ENCODE results near the gene ZNF136. TPM values are rescaled to one million over a fixed set of nuclear protein-coding genes. Genes with fewer than 3 reads are reported as not detected.

Gene ZNF136
- total and polyA plus RNA-seq, 2 donors (not counting 1 experiment from before 2014, with no cell fraction given), result 4.2 to 9.2 TPM

- Histone ChIP-seq H3K4me1 (ENCODE audit: control insufficient read depth, extremely low read depth, insufficient read depth, low read length) (no peaks in the 10 kb centered on the region), H3K4me3 (replicated peaks in 1 of 4; ENCODE audit: control extremely low read depth in 1 of 4, insufficient read depth in 1 of 4, low read depth in 3 of 4, low read length in 4 of 4) (no peak overlapping the region), H3K9me3 (ENCODE audit: control insufficient read depth, insufficient read depth, low read depth, low read length) (no peaks in the 10 kb centered on the region), H3K36me3 (ENCODE audit: control insufficient read depth, insufficient read depth, low read length) (no peaks in the 10 kb centered on the region), H3K79me2 (ENCODE audit: control insufficient read depth, insufficient read depth, low read length) (no peaks in the 10 kb centered on the region), H3K27ac (ENCODE audit: insufficient read depth, low read length) (no peak overlapping the region), H3K9ac (ENCODE audit: insufficient read depth, low read length) (no peak overlapping the region), H2AFZ (ENCODE audit: low read length) (no peak overlapping the region), H4K20me1 (ENCODE audit: control insufficient read depth, extremely low read depth, insufficient read depth, low read length) (no peaks in the 10 kb centered on the region), H3K4me2 (ENCODE audit: extremely low read depth, insufficient read depth, low read length) (no peak overlapping the region), H3K27me3 (ENCODE audit: control insufficient read depth, insufficient read depth, low read length) (no peaks in the 10 kb centered on the region)
- DNase-seq (ENCODE audit: low read depth in 2 of 2), result no peak
- TF ChIP-seq EZH2 (IDR thresholded peaks at IDR 0.05; ENCODE audit: low read length, missing control alignments), result no peak
- TF ChIP-seq, protein P1, sequence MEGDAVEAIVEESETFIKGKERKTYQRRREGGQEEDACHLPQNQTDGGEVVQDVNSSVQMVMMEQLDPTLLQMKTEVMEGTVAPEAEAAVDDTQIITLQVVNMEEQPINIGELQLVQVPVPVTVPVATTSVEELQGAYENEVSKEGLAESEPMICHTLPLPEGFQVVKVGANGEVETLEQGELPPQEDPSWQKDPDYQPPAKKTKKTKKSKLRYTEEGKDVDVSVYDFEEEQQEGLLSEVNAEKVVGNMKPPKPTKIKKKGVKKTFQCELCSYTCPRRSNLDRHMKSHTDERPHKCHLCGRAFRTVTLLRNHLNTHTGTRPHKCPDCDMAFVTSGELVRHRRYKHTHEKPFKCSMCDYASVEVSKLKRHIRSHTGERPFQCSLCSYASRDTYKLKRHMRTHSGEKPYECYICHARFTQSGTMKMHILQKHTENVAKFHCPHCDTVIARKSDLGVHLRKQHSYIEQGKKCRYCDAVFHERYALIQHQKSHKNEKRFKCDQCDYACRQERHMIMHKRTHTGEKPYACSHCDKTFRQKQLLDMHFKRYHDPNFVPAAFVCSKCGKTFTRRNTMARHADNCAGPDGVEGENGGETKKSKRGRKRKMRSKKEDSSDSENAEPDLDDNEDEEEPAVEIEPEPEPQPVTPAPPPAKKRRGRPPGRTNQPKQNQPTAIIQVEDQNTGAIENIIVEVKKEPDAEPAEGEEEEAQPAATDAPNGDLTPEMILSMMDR (conservative IDR thresholded peaks at IDR 0.05 in 1 of 2, IDR thresholded peaks at IDR 0.05 in 1 of 2; ENCODE audit: low read depth in 1 of 2, low read length in 2 of 2), result no peak
Observed at GRCh38 chr19:12232961-12233360, 70.1 kb downstream of the ZNF136 start.

DNA sequence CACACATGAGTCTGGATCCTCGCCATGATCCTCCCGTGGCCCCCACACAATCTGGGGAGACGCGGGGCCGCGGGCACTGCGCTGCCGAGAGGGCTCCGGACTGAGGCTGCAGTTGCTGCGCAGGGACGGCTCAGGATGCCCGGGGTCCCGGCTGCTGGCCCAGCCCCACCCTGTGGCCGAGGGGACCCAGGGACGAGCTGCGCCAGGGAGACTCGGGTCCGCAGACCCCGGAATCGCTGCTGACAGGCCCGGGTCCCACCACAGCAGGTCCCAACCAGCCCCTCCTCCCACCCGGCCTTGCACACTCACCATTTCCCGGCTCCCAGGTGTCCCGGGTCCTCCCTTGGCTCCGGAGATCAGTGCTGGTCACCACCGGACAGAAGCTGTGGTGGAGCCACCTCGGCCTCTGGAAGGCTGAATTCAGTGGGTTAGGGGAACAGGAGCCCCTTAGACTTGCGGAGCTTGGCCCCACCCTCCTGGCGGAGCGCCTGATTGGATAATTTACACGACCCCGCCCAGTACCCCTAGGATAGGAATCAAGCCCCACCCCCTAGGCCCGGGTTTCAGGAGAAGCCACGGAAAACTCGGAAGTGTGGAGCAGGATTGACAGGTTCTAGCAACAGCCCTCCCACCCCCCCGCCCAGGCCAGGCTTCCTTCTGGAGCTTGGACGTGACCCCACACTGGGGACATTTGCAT, 74.4 kb downstream of the ZNF136 start:
- no peak for DNase-seq (ENCODE audit: low read depth in 2 of 2)
- TF ChIP-seq, protein P1 (conservative IDR thresholded peaks at IDR 0.05 in 1 of 2, IDR thresholded peaks at IDR 0.05 in 1 of 2; ENCODE audit: low read depth in 1 of 2, low read length in 2 of 2), result no peak
- no peak for TF ChIP-seq EZH2 (IDR thresholded peaks at IDR 0.05; ENCODE audit: low read length, missing control alignments)
- no peaks in the 10 kb centered on the region for H3K27me3 ChIP-seq (ENCODE audit: control insufficient read depth, insufficient read depth, low read length)

More for the DNA sequence above, 74.4 kb downstream of the ZNF136 start:
- H3K4me2 ChIP-seq (ENCODE audit: extremely low read depth, insufficient read depth, low read length), result no peak overlapping the region
- H4K20me1 ChIP-seq (ENCODE audit: control insufficient read depth, extremely low read depth, insufficient read depth, low read length), result no peaks in the 10 kb centered on the region
- no peaks in the 10 kb centered on the region for H3K36me3 ChIP-seq (ENCODE audit: control insufficient read depth, insufficient read depth, low read length)
- no peaks in the 10 kb centered on the region for H3K4me1 ChIP-seq (ENCODE audit: control insufficient read depth, extremely low read depth, insufficient read depth, low read length)
- H3K79me2 ChIP-seq (ENCODE audit: control insufficient read depth, insufficient read depth, low read length), result no peaks in the 10 kb centered on the region
- no peaks in the 10 kb centered on the region for H3K9me3 ChIP-seq (ENCODE audit: control insufficient read depth, insufficient read depth, low read depth, low read length)
- H3K4me3 ChIP-seq (replicated peaks in 1 of 4; ENCODE audit: control extremely low read depth in 1 of 4, insufficient read depth in 1 of 4, low read depth in 3 of 4, low read length in 4 of 4), result no peak overlapping the region
- H3K27ac ChIP-seq (ENCODE audit: insufficient read depth, low read length), result no peak overlapping the region
- H2AFZ ChIP-seq (ENCODE audit: low read length), result no peak overlapping the region
- H3K9ac ChIP-seq (ENCODE audit: insufficient read depth, low read length), result no peak overlapping the region

Other genes starting within 250 kb of the ZNF136 start
- gene ZNF700, start 238.0 kb upstream of the ZNF136 start, total RNA-seq, result 7.4 and 12.4 TPM in 2 replicates
- gene ZNF700, start 238.0 kb upstream of the ZNF136 start, polyA plus RNA-seq, result 3.9 and 5.7 TPM in 2 replicates
- gene ZNF763, start 198.1 kb upstream of the ZNF136 start, total RNA-seq, result 1.3 and 2.5 TPM in 2 replicates
- gene ZNF763, start 198.1 kb upstream of the ZNF136 start, polyA plus RNA-seq, result 0.94 and 1.6 TPM in 2 replicates
- gene ZNF433, start 127.4 kb upstream of the ZNF136 start, total RNA-seq, result 5.1 and 8.9 TPM in 2 replicates
- 2.6 and 2.9 TPM in 2 replicates for gene ZNF433, start 127.4 kb upstream of the ZNF136 start, polyA plus RNA-seq
- under 0.01 TPM in 1 of 2 replicates, not detected in the other for gene ZNF878, start 110.1 kb upstream of the ZNF136 start, total RNA-seq
- gene ZNF878, start 110.1 kb upstream of the ZNF136 start, polyA plus RNA-seq, result 0.07 and 0.16 TPM in 2 replicates
- 8.2 and 15.4 TPM in 2 replicates for gene ZNF844, start 98.4 kb upstream of the ZNF136 start, total RNA-seq
- gene ZNF844, start 98.4 kb upstream of the ZNF136 start, polyA plus RNA-seq, result 4.2 and 4.7 TPM in 2 replicates
- 4.6 and 8.6 TPM in 2 replicates for gene ZNF20, start 22.7 kb upstream of the ZNF136 start, total RNA-seq
- gene ZNF20, start 22.7 kb upstream of the ZNF136 start, polyA plus RNA-seq, result 2.6 and 3.3 TPM in 2 replicates
- gene ZNF625, start 6.4 kb upstream of the ZNF136 start, total RNA-seq, result 7.7 and 15.0 TPM in 2 replicates
- 3.1 and 3.7 TPM in 2 replicates for gene ZNF625, start 6.4 kb upstream of the ZNF136 start, polyA plus RNA-seq
- 7.7 and 16.3 TPM in 2 replicates for gene ZNF44, start 131.8 kb downstream of the ZNF136 start, total RNA-seq
- 5.2 and 5.9 TPM in 2 replicates for gene ZNF44, start 131.8 kb downstream of the ZNF136 start, polyA plus RNA-seq
- 3.1 and 5.3 TPM in 2 replicates for gene ZNF563, start 170.5 kb downstream of the ZNF136 start, total RNA-seq
- 2.1 and 2.4 TPM in 2 replicates for gene ZNF563, start 170.5 kb downstream of the ZNF136 start, polyA plus RNA-seq
- 2.3 and 5.1 TPM in 2 replicates for gene ZNF442, start 202.6 kb downstream of the ZNF136 start, total RNA-seq
- 0.81 and 1.2 TPM in 2 replicates for gene ZNF442, start 202.6 kb downstream of the ZNF136 start, polyA plus RNA-seq
- 2.3 and 3.1 TPM in 2 replicates for gene ZNF799, start 238.2 kb downstream of the ZNF136 start, total RNA-seq
- gene ZNF799, start 238.2 kb downstream of the ZNF136 start, polyA plus RNA-seq, result 1.6 and 1.7 TPM in 2 replicates

Data from fibroblast of lung (primary cell).